ENCODE measurements around the gene TMEM106C.
A peak's percentile ranks its signal among the peaks of the same experiment; 100 is the strongest.
"Not testable (repeated sequence)": the region's sequence is repeated elsewhere in the genome, so short reads cannot be mapped to it uniquely, and the experiment has no call there.

The TMEM106C gene

GRCh38 chr12:47949441-47950341 is 13.7 kb upstream of the TMEM106C start:
- DNase-seq (ENCODE audit: low read depth), result peak; percentile 83

DNA sequence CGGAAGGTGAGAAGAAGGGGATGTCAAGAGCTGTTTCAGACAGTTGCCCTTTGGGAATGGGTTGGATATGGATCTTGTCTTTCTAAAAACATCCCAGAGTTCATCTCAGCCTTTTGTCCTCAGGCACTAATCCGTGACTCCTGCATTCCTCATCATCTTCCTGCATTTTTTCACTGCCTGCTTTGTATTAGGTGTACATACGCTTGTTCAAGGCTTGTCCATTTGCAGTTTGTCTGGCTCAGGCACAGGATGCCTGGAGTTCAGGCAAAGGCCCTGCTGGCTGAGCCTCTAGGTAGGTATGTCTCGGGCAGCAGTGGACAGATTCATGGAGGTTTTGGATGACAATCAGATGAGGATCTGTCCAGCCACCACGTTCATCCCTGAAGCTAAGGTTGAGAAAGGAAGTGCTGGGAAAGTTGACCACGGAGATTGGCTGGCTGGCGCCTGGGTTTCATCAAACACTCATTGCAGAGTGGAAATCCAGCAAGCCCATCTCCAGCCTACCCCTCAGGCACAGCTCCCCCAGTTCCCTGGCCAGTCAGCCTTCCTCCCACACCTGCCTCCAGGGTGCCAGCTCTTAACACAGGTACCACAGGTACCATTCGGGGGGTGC is 12.4 kb upstream of the TMEM106C start:
- peak; percentile 49 for DNase-seq (ENCODE audit: low read depth)

DNA sequence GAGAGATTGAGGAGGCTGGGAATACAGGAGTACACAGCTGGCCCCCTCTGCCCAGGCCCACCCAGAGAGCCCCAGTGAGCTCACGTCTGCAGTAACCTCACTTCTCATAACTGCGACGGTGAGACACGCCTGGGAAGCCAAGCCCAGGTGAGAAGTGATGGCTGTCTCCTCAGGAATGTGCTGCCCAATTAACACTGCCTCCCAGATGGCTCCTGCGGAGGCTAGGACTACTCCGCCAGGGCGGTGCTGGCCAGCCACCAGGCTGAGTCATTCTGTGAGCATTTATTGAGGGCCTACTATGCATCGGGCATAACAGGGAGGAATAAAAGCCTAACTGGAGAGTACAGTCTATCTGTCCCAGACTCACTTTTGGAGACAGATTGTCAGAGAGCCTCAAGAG is 9.3 kb upstream of the TMEM106C start:
- peak; percentile 53 for DNase-seq (ENCODE audit: low read depth)

- DNase-seq (ENCODE audit: low read depth), result peak; percentile 47
Observed at GRCh38 chr12:47954467-47955045, 8.8 kb upstream of the TMEM106C start.

DNA sequence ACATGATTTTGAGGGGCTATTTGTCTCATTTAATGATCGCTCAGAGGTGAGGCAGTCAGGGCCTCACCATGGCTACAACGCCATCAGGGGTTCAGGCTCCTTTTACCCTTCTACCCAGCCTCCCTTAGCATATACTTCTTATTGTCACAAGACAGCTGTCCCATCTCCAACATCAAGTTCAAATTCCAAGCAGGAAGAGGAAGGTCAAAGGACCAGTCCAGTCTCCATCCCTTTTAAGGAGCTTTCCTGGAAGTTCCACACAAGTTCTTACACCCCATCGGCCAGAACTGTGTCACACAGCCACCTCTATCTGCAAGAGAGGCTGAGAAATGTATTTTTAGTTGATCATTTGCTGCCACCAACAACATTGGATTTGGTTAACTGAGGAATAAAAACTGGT is 8.3 kb upstream of the TMEM106C start:
- no peak for DNase-seq (ENCODE audit: low read depth)

DNA sequence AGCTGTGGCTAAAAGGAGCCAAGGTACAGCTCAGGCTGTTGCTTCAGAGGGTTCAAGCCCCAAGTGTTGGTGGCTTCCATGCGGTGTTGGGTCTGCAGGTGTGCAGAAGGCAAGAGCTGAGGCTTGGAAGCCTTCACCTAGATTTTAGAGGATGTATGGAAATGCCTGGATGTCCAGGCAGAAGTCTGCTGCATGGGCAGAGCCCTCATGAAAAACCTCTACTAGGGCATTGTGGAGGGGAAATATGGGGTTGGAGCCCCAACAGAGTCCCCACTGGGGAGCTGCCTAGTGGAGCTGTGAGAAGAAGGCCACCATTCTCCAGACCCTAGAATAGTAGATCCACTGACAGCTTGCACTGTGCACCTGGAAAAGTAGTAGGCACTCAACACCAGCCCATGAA is 5.7 kb upstream of the TMEM106C start:
- not testable (repeated sequence) for DNase-seq (ENCODE audit: low read depth)

GRCh38 chr12:47962198-47962597 is 1.2 kb upstream of the TMEM106C start:
- DNase-seq (ENCODE audit: low read depth), result no peak

GRCh38 chr12:47964106-47964728 is 821 bp downstream of the TMEM106C start:
- peak; percentile 26 for DNase-seq (ENCODE audit: low read depth)

- no peak for DNase-seq (ENCODE audit: low read depth)
Observed at GRCh38 chr12:47965581-47965980, 2.2 kb downstream of the TMEM106C start.

GRCh38 chr12:47967461-47968321 is 4.3 kb downstream of the TMEM106C start:
- DNase-seq (ENCODE audit: low read depth), result peak; percentile 72

- no peak for DNase-seq (ENCODE audit: low read depth)
Observed at GRCh38 chr12:47969845-47970244, 6.4 kb downstream of the TMEM106C start.

- no peak for DNase-seq (ENCODE audit: low read depth)
Observed at GRCh38 chr12:47970843-47971242, 7.4 kb downstream of the TMEM106C start.

GRCh38 chr12:47972895-47973294 is 9.5 kb downstream of the TMEM106C start:
- no peak for DNase-seq (ENCODE audit: low read depth)

DNA sequence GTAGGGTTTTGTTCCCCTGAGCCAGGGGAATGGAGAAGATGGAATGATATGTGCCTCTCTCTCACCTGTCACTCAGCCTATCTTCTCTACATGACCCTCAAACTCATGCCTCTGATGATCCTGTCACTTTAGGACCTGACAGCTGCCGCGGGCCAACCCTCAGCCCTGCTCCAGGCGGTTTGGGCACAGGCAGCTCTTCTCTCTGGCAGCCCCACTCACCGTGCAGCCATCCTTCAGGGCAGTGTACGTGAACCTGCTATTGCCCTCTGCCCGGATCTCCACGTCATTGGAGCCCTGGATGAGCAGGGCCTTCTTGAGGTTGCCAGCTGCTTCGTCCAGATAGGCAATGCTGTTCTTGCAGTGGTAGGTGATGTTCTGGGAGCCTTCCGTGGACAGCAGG is 10.5 kb downstream of the TMEM106C start:
- no peak for DNase-seq (ENCODE audit: low read depth)

- no peak for DNase-seq (ENCODE audit: low read depth)
Observed at GRCh38 chr12:47975036-47975620, 11.7 kb downstream of the TMEM106C start.

- no peak for DNase-seq (ENCODE audit: low read depth)
Observed at GRCh38 chr12:47975816-47976215, 12.4 kb downstream of the TMEM106C start.

- DNase-seq (ENCODE audit: low read depth), result no peak
Observed at GRCh38 chr12:47977046-47977771, 13.8 kb downstream of the TMEM106C start.

GRCh38 chr12:47977772-47978597 is 14.6 kb downstream of the TMEM106C start:
- DNase-seq (ENCODE audit: low read depth), result no peak

- no peak for DNase-seq (ENCODE audit: low read depth)
Observed at GRCh38 chr12:47978598-47978873, 15.1 kb downstream of the TMEM106C start.

GRCh38 chr12:47979166-47979565 is 15.8 kb downstream of the TMEM106C start:
- no peak for DNase-seq (ENCODE audit: low read depth)
